ENCODE measurements around the gene MSANTD3. TPM values are rescaled to one million over a fixed set of nuclear protein-coding genes. Genes with fewer than 3 reads are reported as not detected.

Gene MSANTD3
- total RNA-seq, 1 experiment from 2014 or later: 35.7 TPM

DNA sequence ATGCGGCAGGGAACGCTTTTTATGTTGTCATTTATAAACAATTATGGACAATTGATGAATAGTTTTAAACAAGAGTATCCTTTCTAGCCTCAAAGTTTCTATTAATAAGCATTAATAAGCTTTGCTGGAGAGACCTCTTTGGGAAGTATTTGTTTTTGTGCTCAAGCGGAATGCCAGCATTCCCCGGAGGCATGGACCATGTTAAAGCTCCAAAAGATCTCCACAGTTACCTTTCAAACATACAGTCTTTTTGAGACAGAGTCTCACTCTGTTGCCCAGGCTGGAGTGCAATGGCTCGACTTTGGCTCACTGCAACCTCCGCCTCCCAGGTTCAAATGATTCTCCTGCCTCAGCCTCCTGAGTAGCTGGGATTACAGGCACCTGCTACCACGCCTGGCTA, 9.6 kb downstream of the MSANTD3 start:
- H2BK5ac ChIP-seq (ENCODE audit: insufficient read length, low read length): no peak overlapping the region
- H3K4me1 Mint-ChIP-seq: peaks cover 7 to 12% of the 10 kb centered on the region in 2 experiments
- H3K23ac ChIP-seq (ENCODE audit: insufficient read length, low read depth, low read length): no peak overlapping the region
- no peak for DNase-seq
- H3K4ac ChIP-seq (ENCODE audit: low read depth, low read length): no peak overlapping the region
- no peak overlapping the region for H3K4me3 Mint-ChIP-seq
- peaks cover 4% of the 10 kb centered on the region; the same call in 1 of the 2 replicates for H3K79me2 ChIP-seq (ENCODE audit: insufficient read depth, low read length)
- no peak overlapping the region for H2AK5ac ChIP-seq (ENCODE audit: insufficient read length, low read length)
- no peaks in the 10 kb centered on the region for H3K4me1 ChIP-seq (ENCODE audit: insufficient read depth, low read length)
- no peaks in the 10 kb centered on the region for H3K27me3 Mint-ChIP-seq (ENCODE audit: low read depth)
- H2BK12ac ChIP-seq (ENCODE audit: insufficient read length, low read depth, low read length): no peak overlapping the region
- H4K91ac ChIP-seq (ENCODE audit: insufficient read length, low read depth, low read length): no peak overlapping the region
- no CpG with 5 or more reads among the region's 7 CpGs for WGBS (ENCODE audit: extremely low coverage, insufficient read length, low lambda C conversion rate)
- no peak overlapping the region for H4K8ac ChIP-seq (replicated peaks; ENCODE audit: insufficient read length, low read depth, low read length)
- H3K27ac Mint-ChIP-seq: no peak overlapping the region; a peak in 1 of 7 replicates
- H4K5ac ChIP-seq (ENCODE audit: insufficient read length, low read depth, low read length): no peak overlapping the region
- H3K18ac ChIP-seq (ENCODE audit: insufficient read length, low read depth, low read length): no peak overlapping the region
- H2BK120ac ChIP-seq (ENCODE audit: low read depth, low read length, poor library complexity, severe bottlenecking): no peak overlapping the region
- H2AFZ ChIP-seq (ENCODE audit: low read length): no peak overlapping the region
- no peak overlapping the region for H3K14ac ChIP-seq (ENCODE audit: insufficient read depth, low read length)
- TF ChIP-seq, protein P1, sequence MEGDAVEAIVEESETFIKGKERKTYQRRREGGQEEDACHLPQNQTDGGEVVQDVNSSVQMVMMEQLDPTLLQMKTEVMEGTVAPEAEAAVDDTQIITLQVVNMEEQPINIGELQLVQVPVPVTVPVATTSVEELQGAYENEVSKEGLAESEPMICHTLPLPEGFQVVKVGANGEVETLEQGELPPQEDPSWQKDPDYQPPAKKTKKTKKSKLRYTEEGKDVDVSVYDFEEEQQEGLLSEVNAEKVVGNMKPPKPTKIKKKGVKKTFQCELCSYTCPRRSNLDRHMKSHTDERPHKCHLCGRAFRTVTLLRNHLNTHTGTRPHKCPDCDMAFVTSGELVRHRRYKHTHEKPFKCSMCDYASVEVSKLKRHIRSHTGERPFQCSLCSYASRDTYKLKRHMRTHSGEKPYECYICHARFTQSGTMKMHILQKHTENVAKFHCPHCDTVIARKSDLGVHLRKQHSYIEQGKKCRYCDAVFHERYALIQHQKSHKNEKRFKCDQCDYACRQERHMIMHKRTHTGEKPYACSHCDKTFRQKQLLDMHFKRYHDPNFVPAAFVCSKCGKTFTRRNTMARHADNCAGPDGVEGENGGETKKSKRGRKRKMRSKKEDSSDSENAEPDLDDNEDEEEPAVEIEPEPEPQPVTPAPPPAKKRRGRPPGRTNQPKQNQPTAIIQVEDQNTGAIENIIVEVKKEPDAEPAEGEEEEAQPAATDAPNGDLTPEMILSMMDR (conservative IDR thresholded peaks at IDR 0.05): no peak
- H3T11ph ChIP-seq (ENCODE audit: low read length): no peak overlapping the region
- no peaks in the 10 kb centered on the region for H3K9me3 Mint-ChIP-seq
- no peak overlapping the region for H3K4me2 ChIP-seq (ENCODE audit: insufficient read depth, insufficient read length, low read length)
- H3K36me3 Mint-ChIP-seq (ENCODE audit: insufficient read depth in 1 of 3, low read depth in 3 of 3): peaks cover 2 to 6% (median 5%) of the 10 kb centered on the region in 3 experiments; a peak in 5 of 7 replicates
- no peaks in the 10 kb centered on the region for H3K9me3 ChIP-seq (ENCODE audit: control insufficient read depth, low read depth, low read length)
- H3K9ac ChIP-seq (ENCODE audit: extremely low read depth, insufficient read length, low read length): no peak overlapping the region
- no peak overlapping the region for H3K27ac ChIP-seq (ENCODE audit: insufficient read length, low read depth, low read length)
- H3K23me2 ChIP-seq (ENCODE audit: insufficient read length, low read depth, low read length, poor library complexity, severe bottlenecking): no peaks in the 10 kb centered on the region
- H3K27me3 ChIP-seq (ENCODE audit: insufficient read depth, low read length): no peaks in the 10 kb centered on the region
- H2BK20ac ChIP-seq (ENCODE audit: low read depth, low read length, poor library complexity, severe bottlenecking): no peak overlapping the region
- H4K20me1 ChIP-seq (ENCODE audit: control insufficient read depth, insufficient read depth, insufficient read length): no peaks in the 10 kb centered on the region
- peaks cover 1% of the 10 kb centered on the region for H3K79me1 ChIP-seq (ENCODE audit: insufficient read depth, low read depth, low read length, poor library complexity, severe bottlenecking)
- H2BK15ac ChIP-seq (ENCODE audit: low read depth, low read length): no peak overlapping the region
- H3K56ac ChIP-seq (ENCODE audit: insufficient read length, low read depth, low read length): no peak overlapping the region
